ENCODE data around the gene ZNRF3. TPM values are rescaled to one million over a fixed set of nuclear protein-coding genes. Genes with fewer than 3 reads are reported as not detected.
A peak's percentile ranks its signal among the peaks of the same experiment; 100 is the strongest.

ZNRF3 gene
- total RNA-seq, 1 donor from 2014 or later, result 10.5 TPM

GRCh38 chr22:28967969-28968368 lies 84.6 kb downstream of the ZNRF3 start:
- H3K4me3 ChIP-seq (ENCODE audit: low read depth, low read length), result no peak overlapping the region
- H3K36me3 ChIP-seq (ENCODE audit: control insufficient read depth, insufficient read depth, low read length), result no peaks in the 10 kb centered on the region
- DNase-seq (ENCODE audit: low read depth), result no peak
- TF ChIP-seq CTCF (IDR thresholded peaks at IDR 0.05; ENCODE audit: insufficient read depth, low read length, poor library complexity, severe bottlenecking), result no peak
- no peaks in the 10 kb centered on the region for H3K27me3 ChIP-seq (ENCODE audit: control insufficient read depth, insufficient read depth, low read length)

DNA sequence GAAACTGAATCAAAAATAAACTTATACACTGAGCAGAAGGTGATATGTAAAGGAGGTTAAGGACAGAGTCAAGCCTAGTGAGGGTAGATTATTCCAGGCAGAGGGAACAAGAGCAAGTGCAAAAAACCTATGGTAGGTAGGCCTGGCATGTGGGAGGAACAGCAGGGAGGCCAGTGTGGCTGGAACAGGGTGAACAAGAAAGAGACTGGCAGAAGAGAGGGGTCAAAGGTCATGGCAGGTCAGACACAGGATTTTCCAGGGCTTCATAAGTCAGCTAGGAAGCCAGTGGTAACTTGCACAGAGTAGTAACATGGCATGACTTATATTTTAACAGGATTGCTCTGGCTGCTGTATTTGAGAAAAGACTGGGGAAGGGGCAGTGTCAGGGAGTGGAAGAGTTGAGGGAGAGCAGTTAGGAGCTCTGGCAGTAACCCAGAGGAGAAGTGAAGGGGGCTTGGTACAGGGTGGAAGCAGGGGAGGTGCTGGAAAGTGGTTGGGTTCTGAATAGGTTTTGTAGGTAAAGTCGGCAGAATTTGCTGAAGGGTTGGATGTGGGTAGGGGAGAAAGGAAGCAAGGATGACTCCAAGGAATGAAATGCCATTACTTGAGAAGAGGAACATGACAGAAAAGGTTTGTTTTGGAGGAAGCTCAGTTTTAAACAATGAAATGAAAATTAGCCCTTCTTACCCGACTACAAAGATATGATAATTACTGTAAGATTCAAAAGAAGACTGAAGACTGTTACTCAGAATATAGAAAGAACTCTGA lies 86.2 kb downstream of the ZNRF3 start:
- DNase-seq (ENCODE audit: low read depth), result no peak
- Histone ChIP-seq H3K4me3 (ENCODE audit: low read depth, low read length) (no peak overlapping the region), H3K27me3 (ENCODE audit: control insufficient read depth, insufficient read depth, low read length) (no peaks in the 10 kb centered on the region), H3K36me3 (ENCODE audit: control insufficient read depth, insufficient read depth, low read length) (no peaks in the 10 kb centered on the region)
- TF ChIP-seq CTCF (IDR thresholded peaks at IDR 0.05; ENCODE audit: insufficient read depth, low read length, poor library complexity, severe bottlenecking), result no peak

GRCh38 chr22:28973352-28973751 lies 90.0 kb downstream of the ZNRF3 start:
- Histone ChIP-seq H3K36me3 (ENCODE audit: control insufficient read depth, insufficient read depth, low read length) (no peaks in the 10 kb centered on the region), H3K27me3 (ENCODE audit: control insufficient read depth, insufficient read depth, low read length) (no peaks in the 10 kb centered on the region), H3K4me3 (ENCODE audit: low read depth, low read length) (no peak overlapping the region)
- no peak for DNase-seq (ENCODE audit: low read depth)
- no peak for TF ChIP-seq CTCF (IDR thresholded peaks at IDR 0.05; ENCODE audit: insufficient read depth, low read length, poor library complexity, severe bottlenecking)

GRCh38 chr22:28977060-28977459 lies 93.7 kb downstream of the ZNRF3 start:
- no peak for TF ChIP-seq CTCF (IDR thresholded peaks at IDR 0.05; ENCODE audit: insufficient read depth, low read length, poor library complexity, severe bottlenecking)
- H3K4me3 ChIP-seq (ENCODE audit: low read depth, low read length), result no peak overlapping the region
- no peak for DNase-seq (ENCODE audit: low read depth)
- H3K36me3 ChIP-seq (ENCODE audit: control insufficient read depth, insufficient read depth, low read length), result no peaks in the 10 kb centered on the region
- H3K27me3 ChIP-seq (ENCODE audit: control insufficient read depth, insufficient read depth, low read length), result no peaks in the 10 kb centered on the region

- no peaks in the 10 kb centered on the region for H3K27me3 ChIP-seq (ENCODE audit: control insufficient read depth, insufficient read depth, low read length)
- H3K36me3 ChIP-seq (ENCODE audit: control insufficient read depth, insufficient read depth, low read length), result no peaks in the 10 kb centered on the region
- peak; percentile 11 for TF ChIP-seq CTCF (IDR thresholded peaks at IDR 0.05; ENCODE audit: insufficient read depth, low read length, poor library complexity, severe bottlenecking)
- H3K4me3 ChIP-seq (ENCODE audit: low read depth, low read length), result no peak overlapping the region
- no peak for DNase-seq (ENCODE audit: low read depth)
Observed at GRCh38 chr22:28977481-28977971, 94.2 kb downstream of the ZNRF3 start.

GRCh38 chr22:28978158-28978557 lies 94.8 kb downstream of the ZNRF3 start:
- Histone ChIP-seq H3K27me3 (ENCODE audit: control insufficient read depth, insufficient read depth, low read length) (no peaks in the 10 kb centered on the region), H3K36me3 (ENCODE audit: control insufficient read depth, insufficient read depth, low read length) (no peaks in the 10 kb centered on the region), H3K4me3 (ENCODE audit: low read depth, low read length) (no peak overlapping the region)
- no peak for DNase-seq (ENCODE audit: low read depth)
- TF ChIP-seq CTCF (IDR thresholded peaks at IDR 0.05; ENCODE audit: insufficient read depth, low read length, poor library complexity, severe bottlenecking), result no peak

Data from kidney epithelial cell (primary cell).